Effector memory CD4-positive, alpha-beta T cell (primary cell): ENCODE results near the gene CPNE4.

Source experiments
- DNase-seq, 3 donors: peaks; one replicate each; pipeline ENCODE4 v3.0.0-alpha.2; 2020
- H3K27ac ChIP-seq: 2 replicates; pipeline ENCODE4 v1.7.0; 2013; ENCODE audit warnings: mild to moderate bottlenecking, low read length, moderate library complexity; ENCODE audit not compliant: insufficient read depth, poor library complexity, severe bottlenecking
- H3K27me3 ChIP-seq: replicated peaks from 2 replicates; pipeline ENCODE4 v1.7.0; 2013; ENCODE audit warnings: mild to moderate bottlenecking, low read length; ENCODE audit not compliant: insufficient read depth, control insufficient read depth, poor library complexity, severe bottlenecking
- H3K36me3 ChIP-seq: 2 replicates; pipeline ENCODE4 v1.7.0; 2013; ENCODE audit warnings: mild to moderate bottlenecking, low read length, moderate library complexity; ENCODE audit not compliant: control insufficient read depth, insufficient read depth
- H3K4me1 ChIP-seq: 2 replicates; pipeline ENCODE4 v1.7.0; 2013; ENCODE audit warnings: low read length, mild to moderate bottlenecking; ENCODE audit not compliant: control insufficient read depth, insufficient read depth, poor library complexity, severe bottlenecking
- H3K4me3 ChIP-seq: 2 replicates; pipeline ENCODE4 v1.7.0; 2013; ENCODE audit warnings: low read length, low read depth, mild to moderate bottlenecking; ENCODE audit not compliant: insufficient read depth, poor library complexity, severe bottlenecking
- H3K9me3 ChIP-seq: 2 replicates; pipeline ENCODE4 v1.7.0; 2013; ENCODE audit warnings: mild to moderate bottlenecking, low read length, moderate library complexity; ENCODE audit not compliant: control insufficient read depth

The CPNE4 gene

GRCh38 chr3:131582438-131582837 lies 452.4 kb downstream of the CPNE4 start:
- H3K27ac ChIP-seq = no peak overlapping the region
- H3K27me3 ChIP-seq = no peaks in the 10 kb centered on the region
- H3K4me3 ChIP-seq = no peak overlapping the region
- H3K36me3 ChIP-seq = no peaks in the 10 kb centered on the region
- no peak for DNase-seq
- no peaks in the 10 kb centered on the region for H3K9me3 ChIP-seq
- no peaks in the 10 kb centered on the region for H3K4me1 ChIP-seq

- H3K9me3 ChIP-seq = no peaks in the 10 kb centered on the region
- no peaks in the 10 kb centered on the region for H3K4me1 ChIP-seq
- no peak overlapping the region for H3K27ac ChIP-seq
- H3K36me3 ChIP-seq = no peaks in the 10 kb centered on the region
- DNase-seq = no peak
- H3K4me3 ChIP-seq = no peak overlapping the region
- H3K27me3 ChIP-seq = no peaks in the 10 kb centered on the region
Measured at GRCh38 chr3:131568460-131568859, 466.4 kb downstream of the CPNE4 start.

DNA sequence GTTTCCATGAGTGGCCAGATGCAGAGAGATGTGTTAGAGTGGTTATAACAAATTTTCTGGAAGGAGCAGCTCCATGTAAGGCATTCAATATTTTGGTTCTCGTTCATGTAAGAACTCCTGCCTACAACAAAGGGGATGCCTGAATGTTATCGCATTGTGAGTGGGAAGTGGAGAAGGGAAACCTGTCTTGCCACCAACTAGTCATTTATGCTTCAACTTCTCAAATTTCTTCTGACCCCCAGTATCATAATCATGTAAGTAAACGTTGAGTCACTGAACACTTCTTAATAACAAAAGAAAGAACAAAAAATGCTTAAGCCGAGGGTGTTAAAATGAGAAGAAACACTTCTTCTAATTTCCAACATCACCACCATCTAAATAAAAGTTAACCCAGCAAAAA lies 470.0 kb downstream of the CPNE4 start:
- Histone ChIP-seq H3K36me3 (no peaks in the 10 kb centered on the region), H3K4me1 (no peaks in the 10 kb centered on the region), H3K9me3 (no peaks in the 10 kb centered on the region), H3K4me3 (no peak overlapping the region), H3K27ac (no peak overlapping the region), H3K27me3 (no peaks in the 10 kb centered on the region)
- no peak for DNase-seq

DNA sequence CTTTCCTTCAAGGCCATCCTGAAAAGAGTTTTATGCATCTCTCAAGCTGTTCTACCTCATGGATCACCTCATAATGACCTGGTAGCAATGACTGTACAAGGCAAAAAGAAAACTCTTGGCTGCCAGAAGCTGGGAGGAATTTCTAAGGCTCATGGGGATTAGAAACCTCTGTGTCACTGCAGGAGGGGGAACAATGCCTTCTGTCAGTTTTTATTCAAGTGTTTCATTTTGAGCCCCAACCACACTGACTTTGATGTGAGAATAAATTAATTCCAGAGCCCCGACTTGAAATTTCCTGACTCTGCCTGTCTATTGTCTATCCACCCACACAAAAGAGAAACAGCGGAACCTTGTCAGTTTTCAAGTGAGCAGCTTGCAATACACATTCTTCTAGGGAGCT lies 473.3 kb downstream of the CPNE4 start:
- Histone ChIP-seq H3K4me1 (no peaks in the 10 kb centered on the region), H3K4me3 (no peak overlapping the region), H3K27ac (no peak overlapping the region), H3K36me3 (no peaks in the 10 kb centered on the region), H3K27me3 (no peaks in the 10 kb centered on the region), H3K9me3 (no peaks in the 10 kb centered on the region)
- DNase-seq = no peak

- H3K9me3 ChIP-seq = no peaks in the 10 kb centered on the region
- DNase-seq = no peak
- H3K27ac ChIP-seq = no peak overlapping the region
- H3K4me3 ChIP-seq = no peak overlapping the region
- H3K4me1 ChIP-seq = no peaks in the 10 kb centered on the region
- no peaks in the 10 kb centered on the region for H3K27me3 ChIP-seq
- no peaks in the 10 kb centered on the region for H3K36me3 ChIP-seq
Measured at GRCh38 chr3:131560795-131561194, 474.0 kb downstream of the CPNE4 start.

- DNase-seq = no peak
- H3K9me3 ChIP-seq = no peaks in the 10 kb centered on the region
- no peak overlapping the region for H3K27ac ChIP-seq
- H3K4me1 ChIP-seq = no peaks in the 10 kb centered on the region
- no peak overlapping the region for H3K4me3 ChIP-seq
- H3K27me3 ChIP-seq = no peaks in the 10 kb centered on the region
- no peaks in the 10 kb centered on the region for H3K36me3 ChIP-seq
Measured at GRCh38 chr3:131555456-131555855, 479.4 kb downstream of the CPNE4 start.

DNA sequence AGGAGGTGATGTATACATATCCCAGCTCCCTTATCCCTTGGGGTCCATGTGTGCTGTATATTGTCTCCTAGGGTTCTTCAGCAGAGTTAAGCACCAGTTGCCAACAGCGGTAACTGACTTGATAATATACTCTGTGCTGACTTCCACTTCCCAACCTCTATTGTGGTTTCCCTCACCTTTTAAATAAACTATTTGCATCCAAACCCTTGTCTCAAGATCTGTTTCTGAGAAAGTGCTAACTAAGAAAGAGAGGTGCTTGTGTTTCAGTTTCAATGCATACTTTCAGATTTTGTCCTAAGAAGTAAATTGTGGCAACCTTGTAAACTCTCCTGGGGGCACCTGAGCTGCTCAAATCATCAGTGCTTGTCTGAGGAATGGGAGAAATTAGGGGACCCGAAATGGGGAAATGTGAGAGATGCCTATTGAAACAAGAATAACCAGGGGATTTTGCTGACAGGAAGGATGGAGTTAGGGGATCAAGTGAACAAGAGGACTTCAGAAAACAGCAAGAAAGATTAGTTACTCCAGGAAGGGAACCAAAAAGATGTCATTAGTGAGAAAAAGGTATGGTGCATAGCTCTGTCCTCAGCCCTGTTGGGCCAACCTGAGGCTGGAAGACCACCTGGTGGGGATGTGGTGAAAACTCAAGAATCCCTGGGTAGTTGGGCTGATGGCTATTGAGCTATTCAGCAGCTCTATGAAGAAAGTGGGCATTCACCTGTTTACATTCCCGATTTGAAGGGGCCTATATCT lies 481.1 kb downstream of the CPNE4 start:
- H3K27me3 ChIP-seq = no peaks in the 10 kb centered on the region
- H3K9me3 ChIP-seq = no peaks in the 10 kb centered on the region
- no peaks in the 10 kb centered on the region for H3K36me3 ChIP-seq
- no peak for DNase-seq
- no peak overlapping the region for H3K27ac ChIP-seq
- no peak overlapping the region for H3K4me3 ChIP-seq
- no peaks in the 10 kb centered on the region for H3K4me1 ChIP-seq

DNA sequence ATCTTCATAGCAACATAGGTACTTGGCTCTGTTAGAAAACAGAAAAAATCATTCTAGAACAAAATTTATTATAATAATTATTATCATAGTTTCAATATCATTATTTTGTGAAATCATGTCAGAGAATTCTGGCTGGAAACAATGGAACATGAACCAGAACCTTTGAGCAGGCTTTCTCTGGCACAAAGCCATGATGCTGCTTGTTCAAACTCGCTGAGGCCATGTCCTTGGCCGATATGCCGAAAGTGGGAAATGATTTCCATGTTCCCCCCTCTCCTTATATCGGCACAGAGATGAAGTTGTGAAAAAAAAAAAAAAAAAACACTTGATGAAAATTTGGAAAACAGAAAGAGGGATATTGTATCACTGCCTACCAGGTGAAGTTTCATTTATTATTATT lies 483.1 kb downstream of the CPNE4 start:
- Histone ChIP-seq H3K27ac (no peak overlapping the region), H3K36me3 (no peaks in the 10 kb centered on the region), H3K4me1 (no peaks in the 10 kb centered on the region), H3K27me3 (no peaks in the 10 kb centered on the region), H3K9me3 (no peaks in the 10 kb centered on the region), H3K4me3 (no peak overlapping the region)
- DNase-seq = no peak

- Histone ChIP-seq H3K27ac (no peak overlapping the region), H3K9me3 (no peaks in the 10 kb centered on the region), H3K4me1 (no peaks in the 10 kb centered on the region), H3K4me3 (no peak overlapping the region), H3K36me3 (no peaks in the 10 kb centered on the region), H3K27me3 (no peaks in the 10 kb centered on the region)
- no peak for DNase-seq
Measured at GRCh38 chr3:131550562-131551465, 484.0 kb downstream of the CPNE4 start.

DNA sequence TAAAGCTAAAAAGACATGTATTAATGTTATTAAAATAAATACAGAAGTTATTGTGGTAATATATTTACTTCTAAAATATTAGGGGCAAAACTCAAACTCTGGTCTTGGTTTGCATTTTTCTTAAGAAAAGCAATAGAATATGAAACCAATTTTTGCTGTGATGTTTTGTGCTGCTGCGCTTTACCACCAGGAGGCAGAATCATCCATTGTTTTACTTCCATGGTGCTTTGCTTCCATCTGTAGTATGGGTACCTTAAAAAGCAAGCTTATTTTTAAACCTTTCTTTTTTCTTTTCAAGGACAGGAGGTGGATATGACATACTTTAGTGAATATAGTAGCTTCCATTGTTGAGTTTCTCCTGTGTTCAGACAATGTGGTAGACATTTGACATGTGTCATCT lies 485.5 kb downstream of the CPNE4 start:
- Histone ChIP-seq H3K9me3 (no peaks in the 10 kb centered on the region), H3K36me3 (no peaks in the 10 kb centered on the region), H3K27ac (no peak overlapping the region), H3K27me3 (no peaks in the 10 kb centered on the region), H3K4me1 (no peaks in the 10 kb centered on the region), H3K4me3 (no peak overlapping the region)
- no peak for DNase-seq
